Lung (tissue), 12 donors: ENCODE measurements around the gene PPP1R1A. TPM values are rescaled to one million over a fixed set of nuclear protein-coding genes. Genes with fewer than 3 reads are reported as not detected.

Source experiments
- ATAC-seq: fragments of 200-7000 bp; cut with Tn5 transposase; one replicate; pipeline ENCODE4 v1.9.1; 2020; ENCODE audit warnings: moderate number of reproducible peaks; ENCODE audit not compliant: insufficient read depth, low FRiP score
- DNase-seq, 3 donors: peaks; one replicate each; pipeline ENCODE4 v3.0.0-alpha.2; 2013 to 2017
- H3K27ac ChIP-seq, 2 donors: one replicate each; pipeline ENCODE4 v1.5.1; 2013; ENCODE audit warnings: mild to moderate bottlenecking in 2 of 2, moderate library complexity in 2 of 2, control low read depth in 1 of 2, inconsistent platforms in 1 of 2, low read depth in 1 of 2, low read length in 1 of 2
- H3K27me3 ChIP-seq, 3 donors: one replicate each; pipeline ENCODE4 v1.5.1; 2013; ENCODE audit warnings: low read length in 2 of 3; ENCODE audit not compliant: control insufficient read depth in 3 of 3, insufficient read depth in 3 of 3
- H3K36me3 ChIP-seq, 4 donors: one replicate each; pipeline ENCODE4 v1.5.1; 2013; ENCODE audit warnings: low read length in 4 of 4, mild to moderate bottlenecking in 1 of 4, moderate library complexity in 1 of 4; ENCODE audit not compliant: control insufficient read depth in 4 of 4, insufficient read depth in 4 of 4
- H3K4me1 ChIP-seq, 5 donors: one replicate each; pipeline ENCODE4 v1.5.1; 2013; ENCODE audit warnings: low read length in 5 of 5, mild to moderate bottlenecking in 2 of 5, moderate library complexity in 1 of 5; ENCODE audit not compliant: control insufficient read depth in 5 of 5, insufficient read depth in 5 of 5
- H3K4me3 ChIP-seq: one replicate; pipeline ENCODE4 v1.5.1; 2013; ENCODE audit warnings: mild to moderate bottlenecking, control low read depth, moderate library complexity
- H3K9ac ChIP-seq, 2 donors: one replicate each; pipeline ENCODE4 v1.5.1; 2013; ENCODE audit warnings: low read length in 2 of 2, control low read depth in 1 of 2; ENCODE audit not compliant: insufficient read depth in 1 of 2
- H3K9me3 ChIP-seq, 4 donors: one replicate each; pipeline ENCODE4 v1.5.1; 2013; ENCODE audit warnings: low read length in 3 of 4, mild to moderate bottlenecking in 1 of 4, moderate library complexity in 1 of 4; ENCODE audit not compliant: control insufficient read depth in 4 of 4, insufficient read depth in 3 of 4
- CTCF ChIP-seq: IDR thresholded peaks from 2 replicates; pipeline ENCODE4 v1.5.1; 2012; ENCODE audit warnings: mild to moderate bottlenecking; ENCODE audit errors: control extremely low read depth, extremely low read depth
- WGBS, 2 donors: extraction: QIAGEN DNeasy Blood & Tissue Kit; methylation state at CpG; one replicate each; pipeline ENCODE4 v1.1.7; 2013; 5-methylcytosine and 5-hydroxymethylcytosine counted together
- polyA plus RNA-seq, 2 donors: library from polyadenylated mRNA; stranded (reverse); fragments of 200-250 nt; gene quantifications; one replicate each; pipeline ENCODE4 v1.2.1, GENCODE V29; 2013
- total RNA-seq, 2 donors: library from RNA; depleted of rRNA in 1 of 2; stranded (reverse); fragments of >200 nt in 1 of 2; gene quantifications; one replicate each; pipeline ENCODE4 v1.2.1, GENCODE V29; 2014 to 2021
- donor health status: control.
- donor health status: control.
- donor health status: Bipolar disorder and iron deficiency.
- donor health status: healthy.
- donor health status: DM: yes; HTN: yes; CAD: no.

The PPP1R1A gene
- total and polyA plus RNA-seq, 4 donors = 0.15 to 0.98 (median 0.69) TPM

GRCh38 chr12:54564768-54565167 is 23.7 kb downstream of the PPP1R1A start:
- no peak overlapping the region for H3K9ac ChIP-seq
- DNase-seq = no peak
- no peak for TF ChIP-seq CTCF

GRCh38 chr12:54563787-54564186 is 24.7 kb downstream of the PPP1R1A start:
- WGBS, 2 donors = 85 to 92% methylated on average over 1 of the region's 1 CpG
- H3K9me3 ChIP-seq = peaks cover 0 to 1% (median 0%) of the 10 kb centered on the region in 4 donors

More at GRCh38 chr12:54564768-54565167, 23.7 kb downstream of the PPP1R1A start:
- Histone ChIP-seq H3K36me3 (no peaks in the 10 kb centered on the region), H3K9me3 (peaks cover 0 to 1% (median 0%) of the 10 kb centered on the region in 4 donors), H3K27ac (no peak overlapping the region), H3K4me1 (peaks cover 0 to 15% (median 4%) of the 10 kb centered on the region in 5 donors), H3K4me3 (no peak overlapping the region), H3K27me3 (no peaks in the 10 kb centered on the region)
- ATAC-seq = no peak
- 64 to 70% methylated on average over 5 of the region's 5 CpGs for WGBS, 2 donors

GRCh38 chr12:54562750-54563356 is 25.6 kb downstream of the PPP1R1A start:
- WGBS, 2 donors = 51 to 61% methylated on average over 6 of the region's 6 CpGs
- Histone ChIP-seq H3K36me3 (no peaks in the 10 kb centered on the region), H3K27ac (no peak overlapping the region), H3K4me3 (no peak overlapping the region), H3K9me3 (peaks cover 0 to 1% (median 0%) of the 10 kb centered on the region in 4 donors), H3K4me1 (peaks cover 0 to 15% (median 4%) of the 10 kb centered on the region in 5 donors), H3K9ac (no peak overlapping the region), H3K27me3 (no peaks in the 10 kb centered on the region)
- DNase-seq (no peak), ATAC-seq (no peak)
- no peak for TF ChIP-seq CTCF

More at GRCh38 chr12:54563787-54564186, 24.7 kb downstream of the PPP1R1A start:
- ATAC-seq = no peak
- no peak for TF ChIP-seq CTCF
- no peaks in the 10 kb centered on the region for H3K27me3 ChIP-seq
- DNase-seq = no peak
- no peak overlapping the region for H3K27ac ChIP-seq
- H3K9ac ChIP-seq = no peak overlapping the region
- H3K4me1 ChIP-seq = peaks cover 0 to 15% (median 4%) of the 10 kb centered on the region in 5 donors
- H3K36me3 ChIP-seq = no peaks in the 10 kb centered on the region
- no peak overlapping the region for H3K4me3 ChIP-seq
